GM13976 (cell line): ENCODE results near the gene BACH1.

Experiments
- DNase-seq: peaks from one replicate; pipeline ENCODE4 v3.0.0; 2012; ENCODE audit warnings: low spot score
- in situ Hi-C: fragments of 300-500 bp; cut with MboI; formaldehyde crosslinking; loops from one replicate; pipeline ENCODE4 v1.12.0; 2022; ENCODE audit warnings: low sequenced_read_pairs, mixed read lengths, inconsistent platforms; ENCODE audit not compliant: unreplicated experiment
- TF ChIP-seq, protein P1 (sequence below): IDR thresholded peaks from 2 replicates; pipeline ENCODE4 v1.5.1; 2012; ENCODE audit warnings: borderline replicate concordance, mild to moderate bottlenecking; ENCODE audit not compliant: insufficient read depth; ENCODE audit errors: extremely low read depth, missing control alignments, control extremely low read depth

The BACH1 gene

DNA sequence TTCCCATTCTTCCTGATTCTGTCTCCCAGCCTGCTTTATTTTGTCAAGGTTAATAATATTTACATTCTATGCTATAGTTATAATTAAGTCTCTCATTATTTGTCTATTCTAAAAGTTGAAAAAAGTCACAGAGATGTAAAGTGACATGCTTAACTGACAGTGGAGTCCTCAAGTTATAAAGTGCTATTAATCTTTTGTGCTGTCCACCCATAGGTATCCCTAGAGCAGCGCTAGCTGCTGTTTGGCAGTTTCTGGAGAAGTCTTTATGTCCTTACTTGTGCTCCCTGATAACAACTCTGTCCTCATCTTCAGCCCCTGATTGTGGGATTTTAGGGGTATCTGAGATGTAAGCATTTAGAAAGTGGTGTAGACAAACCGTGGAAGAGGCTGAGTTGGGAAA is 13.1 kb downstream of the BACH1 start:
- TF ChIP-seq, protein P1, sequence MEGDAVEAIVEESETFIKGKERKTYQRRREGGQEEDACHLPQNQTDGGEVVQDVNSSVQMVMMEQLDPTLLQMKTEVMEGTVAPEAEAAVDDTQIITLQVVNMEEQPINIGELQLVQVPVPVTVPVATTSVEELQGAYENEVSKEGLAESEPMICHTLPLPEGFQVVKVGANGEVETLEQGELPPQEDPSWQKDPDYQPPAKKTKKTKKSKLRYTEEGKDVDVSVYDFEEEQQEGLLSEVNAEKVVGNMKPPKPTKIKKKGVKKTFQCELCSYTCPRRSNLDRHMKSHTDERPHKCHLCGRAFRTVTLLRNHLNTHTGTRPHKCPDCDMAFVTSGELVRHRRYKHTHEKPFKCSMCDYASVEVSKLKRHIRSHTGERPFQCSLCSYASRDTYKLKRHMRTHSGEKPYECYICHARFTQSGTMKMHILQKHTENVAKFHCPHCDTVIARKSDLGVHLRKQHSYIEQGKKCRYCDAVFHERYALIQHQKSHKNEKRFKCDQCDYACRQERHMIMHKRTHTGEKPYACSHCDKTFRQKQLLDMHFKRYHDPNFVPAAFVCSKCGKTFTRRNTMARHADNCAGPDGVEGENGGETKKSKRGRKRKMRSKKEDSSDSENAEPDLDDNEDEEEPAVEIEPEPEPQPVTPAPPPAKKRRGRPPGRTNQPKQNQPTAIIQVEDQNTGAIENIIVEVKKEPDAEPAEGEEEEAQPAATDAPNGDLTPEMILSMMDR = no peak
- no peak for DNase-seq
- in situ Hi-C loops = no loop called here

DNA sequence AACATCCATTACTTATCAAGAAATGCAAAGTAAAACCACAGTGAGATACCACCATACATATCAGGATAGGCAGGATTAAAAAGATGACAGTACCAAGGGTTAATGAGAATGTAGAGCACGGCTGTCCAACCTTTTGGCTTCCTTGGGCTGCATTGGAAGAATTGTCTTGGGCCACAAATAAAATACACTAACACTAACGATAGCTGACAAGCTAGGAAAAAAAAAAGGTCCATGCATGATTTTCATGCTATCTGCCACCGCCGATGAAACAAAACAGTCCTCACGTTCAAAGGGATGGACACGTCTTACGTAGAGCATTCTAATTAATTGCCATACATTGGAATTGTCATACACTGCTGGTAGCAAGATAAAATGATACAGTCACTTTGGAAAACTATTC is 14.3 kb downstream of the BACH1 start:
- no peak for DNase-seq
- in situ Hi-C loops = no loop called here
- TF ChIP-seq, protein P1 = no peak

DNA sequence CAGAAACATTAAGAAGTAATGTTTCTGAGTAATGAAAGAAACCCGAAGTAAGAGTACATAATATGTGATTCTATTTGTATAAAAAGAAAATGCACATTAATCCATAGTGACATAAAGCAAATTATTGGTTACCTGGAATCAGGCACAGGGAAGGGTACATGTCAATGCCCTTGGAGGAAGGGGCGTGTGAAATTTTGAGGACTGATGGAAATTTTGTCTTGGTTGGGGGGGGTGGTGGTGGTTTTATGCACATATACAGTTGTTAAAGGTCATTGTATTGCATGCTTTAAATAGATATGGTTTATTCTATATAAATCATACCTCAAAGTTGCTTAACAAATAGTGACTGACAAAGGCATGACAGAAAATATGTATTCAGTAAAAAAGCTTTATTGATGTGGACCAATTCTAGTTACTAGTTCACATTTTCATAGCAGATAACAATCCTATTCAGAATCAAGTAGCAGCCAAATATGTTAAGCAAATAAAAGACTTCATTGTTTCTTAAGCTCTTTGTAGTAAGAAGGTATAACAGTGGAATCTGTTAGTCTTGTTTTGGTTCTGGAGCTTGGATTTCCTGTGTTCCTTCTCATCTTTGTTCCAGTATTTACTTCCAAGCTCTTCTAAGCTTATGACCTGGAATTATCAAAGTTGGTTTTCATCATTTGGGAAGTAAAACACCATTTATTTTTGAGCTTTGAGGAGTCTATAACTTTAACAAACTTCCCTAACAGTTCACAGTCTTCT is 15.1 kb downstream of the BACH1 start:
- in situ Hi-C loops = no loop called here
- no peak for DNase-seq
- TF ChIP-seq, protein P1 = no peak

DNA sequence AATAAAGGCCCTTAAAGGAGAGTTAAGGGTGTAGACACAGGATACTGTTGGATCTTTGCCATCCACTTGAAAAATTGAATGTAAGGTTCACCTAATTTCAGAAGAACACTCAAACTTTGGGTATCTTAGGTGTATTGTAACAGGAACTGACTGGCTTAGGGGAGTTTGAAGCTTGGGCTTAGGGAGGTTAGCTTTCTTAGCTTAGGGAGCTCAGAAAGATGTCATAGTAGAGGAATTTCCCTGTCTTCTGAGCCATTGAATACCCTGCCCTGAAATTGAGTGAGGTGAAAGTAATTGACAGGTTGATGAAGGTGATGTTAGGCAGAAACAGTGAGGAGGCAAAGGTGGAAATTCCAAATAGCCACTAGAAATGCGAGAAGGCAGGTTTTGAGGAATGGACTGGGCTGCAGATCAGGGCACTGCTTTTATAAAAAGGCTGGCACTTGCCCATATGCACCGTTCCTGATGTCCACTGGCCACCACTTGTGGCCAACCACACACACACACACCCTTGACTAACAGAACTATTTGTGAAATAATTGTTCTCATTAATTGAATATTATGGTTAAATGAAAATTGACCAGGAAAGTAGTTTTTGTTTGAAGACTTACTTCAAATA is 16.5 kb downstream of the BACH1 start:
- TF ChIP-seq, protein P1 = no peak
- in situ Hi-C loops = no loop called here

DNA sequence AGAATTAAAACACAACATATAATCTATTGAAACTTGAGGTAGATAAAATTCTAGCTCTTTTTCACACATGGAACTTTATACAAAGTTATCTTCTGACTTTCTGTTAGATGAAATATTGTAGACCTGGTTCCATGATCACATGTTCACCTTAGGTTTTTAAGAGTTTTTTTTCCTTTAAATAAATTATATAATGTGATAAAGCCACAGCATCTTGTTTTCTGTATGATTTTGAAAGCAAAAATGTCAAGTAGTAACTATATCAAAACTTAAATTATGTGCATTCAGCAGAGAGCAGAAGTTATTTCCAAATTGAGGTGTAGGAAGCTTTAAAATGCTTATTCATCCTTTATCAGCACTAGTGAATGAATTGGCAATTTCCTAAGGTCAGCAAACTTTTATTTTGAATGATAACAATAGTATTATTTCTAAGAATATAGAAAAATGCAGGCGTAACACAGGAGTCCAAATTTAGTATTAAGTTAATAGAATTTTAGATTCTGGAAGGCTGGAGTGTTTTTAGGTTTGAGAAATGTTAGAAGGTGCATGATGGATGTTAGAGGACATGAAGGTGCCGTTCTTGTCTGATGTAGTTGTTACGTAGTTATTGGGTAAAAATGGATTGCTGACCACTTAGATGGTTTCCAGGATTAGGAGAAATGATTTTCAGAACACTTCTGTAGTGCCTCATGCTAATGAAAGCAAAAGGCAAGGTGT is 17.5 kb downstream of the BACH1 start:
- TF ChIP-seq, protein P1 = no peak
- no peak for DNase-seq
- in situ Hi-C loops = no loop called here

More for the DNA sequence above, 16.5 kb downstream of the BACH1 start:
- no peak for DNase-seq

DNA sequence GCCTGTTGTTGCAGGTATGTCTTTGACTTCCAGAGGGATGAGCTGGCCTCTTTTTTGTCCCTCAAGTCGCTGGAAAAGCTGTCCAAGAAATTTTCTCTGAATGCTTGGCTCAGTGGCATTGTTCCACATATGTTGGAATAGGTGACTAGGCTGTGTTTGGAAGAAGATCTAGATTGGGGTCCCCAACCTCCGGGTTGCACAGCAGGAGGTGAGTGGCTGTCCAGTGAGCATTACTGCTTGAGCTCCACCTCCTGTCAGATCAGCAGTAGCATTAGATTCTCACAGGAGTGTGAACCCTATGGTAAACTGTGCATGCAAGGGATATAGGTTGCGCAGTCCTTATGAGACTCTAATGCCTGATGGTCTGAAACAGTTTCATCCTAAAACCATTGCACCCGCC is 18.1 kb downstream of the BACH1 start:
- no peak for DNase-seq

More for the DNA sequence above, 18.1 kb downstream of the BACH1 start:
- TF ChIP-seq, protein P1 = no peak
- in situ Hi-C loops = no loop called here
